Loucy (cell line): ENCODE data around the gene EHMT2.

Experiments used
- H2AFZ ChIP-seq: fragments of 200-600 bp; sonication (generic); 2 replicates; pipeline ENCODE4 v1.6.0; 2016; ENCODE audit warnings: antibody characterized with exemption, mild to moderate bottlenecking, low read length, moderate library complexity
- H3F3A ChIP-seq: fragments of 200-600 bp; 2 replicates; pipeline ENCODE4 v1.6.0; 2016; ENCODE audit warnings: antibody characterized with exemption, low read depth, mild to moderate bottlenecking
- H3K27me3 ChIP-seq: fragments of 200-600 bp; sonication (generic); 2 replicates; pipeline ENCODE4 v1.6.1; 2014; ENCODE audit warnings: low read length, mild to moderate bottlenecking; ENCODE audit not compliant: insufficient read depth, poor library complexity, severe bottlenecking
- H3K36me3 ChIP-seq: fragments of 200-600 bp; sonication (generic); 2 replicates; pipeline ENCODE4 v1.6.1; 2016; ENCODE audit warnings: low read length; ENCODE audit not compliant: insufficient read depth
- H3K4me1 ChIP-seq: fragments of 200-600 bp; sonication (generic); 2 replicates; pipeline ENCODE4 v1.5.1; 2014; ENCODE audit warnings: low read length, mild to moderate bottlenecking; ENCODE audit not compliant: insufficient read depth, poor library complexity, severe bottlenecking
- H3K4me2 ChIP-seq: fragments of 200-600 bp; sonication (generic); 2 replicates; pipeline ENCODE4 v1.6.0; 2014; ENCODE audit warnings: antibody characterized with exemption, low read length, low read depth, mild to moderate bottlenecking; ENCODE audit not compliant: poor library complexity, severe bottlenecking
- H3K4me3 ChIP-seq: fragments of 200-600 bp; sonication (generic); 2 replicates; pipeline ENCODE4 v1.5.1; 2014; ENCODE audit warnings: low read length, mild to moderate bottlenecking, mixed read lengths; ENCODE audit not compliant: poor library complexity, severe bottlenecking
- H3K79me2 ChIP-seq: fragments of 200-600 bp; sonication (generic); 2 replicates; pipeline ENCODE4 v1.6.1; 2014; ENCODE audit warnings: low read length; ENCODE audit not compliant: insufficient read depth
- H3K9ac ChIP-seq: fragments of 200-600 bp; sonication (generic); 2 replicates; pipeline ENCODE4 v1.6.0; 2014; ENCODE audit warnings: mild to moderate bottlenecking, low read depth, low read length, moderate library complexity; ENCODE audit not compliant: poor library complexity, severe bottlenecking
- H3K9me2 ChIP-seq: fragments of 200-600 bp; sonication (generic); replicated peaks from 2 replicates; pipeline ENCODE4 v1.6.1; 2016; ENCODE audit warnings: low read depth, low read length, mixed read lengths
- H3K9me3 ChIP-seq: fragments of 200-600 bp; sonication (generic); 2 replicates; pipeline ENCODE4 v1.6.1; 2014; ENCODE audit warnings: mild to moderate bottlenecking, antibody characterized with exemption, low read length, low read depth; ENCODE audit not compliant: insufficient read depth
- H4K20me1 ChIP-seq: fragments of 200-600 bp; sonication (generic); 2 replicates; pipeline ENCODE4 v1.6.0; 2014; ENCODE audit warnings: antibody characterized with exemption, low read length, mild to moderate bottlenecking; ENCODE audit not compliant: insufficient read depth, poor library complexity, severe bottlenecking
- CTCF ChIP-seq: fragments of 200-600 bp; sonication (generic); conservative IDR thresholded peaks from 2 replicates; pipeline ENCODE4 v1.5.1; 2014; ENCODE audit warnings: mild to moderate bottlenecking, antibody characterized with exemption, low read length
- EZH2phosphoT487 ChIP-seq: fragments of 200-600 bp; IDR thresholded peaks from 2 replicates; pipeline ENCODE4 v1.6.1; 2018; ENCODE audit warnings: antibody characterized with exemption, mild to moderate bottlenecking, moderate library complexity, borderline replicate concordance

Gene EHMT2

GRCh38 chr6:31945507-31946369, 48.2 kb upstream of the EHMT2 start, which contains the start of gene CFB:
Gene CFB (plus strand): TSS chr6:31946095. CDS start chr6:31946222, 127 bp downstream.
- no peak within 1 kb of the TSS for H2AFZ ChIP-seq
- no peaks in the 10 kb centered on the region for H4K20me1 ChIP-seq
- no peaks in the 10 kb centered on the region for H3F3A ChIP-seq
- TF ChIP-seq EZH2phosphoT487: no peak
- no peak for TF ChIP-seq CTCF
- no peaks in the 10 kb centered on the region for H3K9me2 ChIP-seq
- no peaks in the 10 kb centered on the region for H3K36me3 ChIP-seq
- no peaks in the 10 kb centered on the region for H3K27me3 ChIP-seq
- peaks cover 7% of the 10 kb centered on the region for H3K4me1 ChIP-seq
- H3K9me3 ChIP-seq: no peaks in the 10 kb centered on the region
- no peaks in the 10 kb centered on the region for H3K79me2 ChIP-seq
- no peak within 1 kb of the TSS for H3K4me2 ChIP-seq
- no peak within 1 kb of the TSS for H3K4me3 ChIP-seq
- H3K9ac ChIP-seq: no peak within 1 kb of the TSS

- no peaks in the 10 kb centered on the region for H3K27me3 ChIP-seq
- H3F3A ChIP-seq: no peaks in the 10 kb centered on the region
- peaks cover 13% of the 10 kb centered on the region for H3K4me1 ChIP-seq
- no peak overlapping the region for H2AFZ ChIP-seq
- H3K79me2 ChIP-seq: no peaks in the 10 kb centered on the region
- TF ChIP-seq EZH2phosphoT487 (no peak), CTCF (no peak)
- H3K9me2 ChIP-seq: no peaks in the 10 kb centered on the region
- no peaks in the 10 kb centered on the region for H3K36me3 ChIP-seq
- H3K4me3 ChIP-seq: no peak overlapping the region
- no peaks in the 10 kb centered on the region for H4K20me1 ChIP-seq
- H3K9me3 ChIP-seq: no peaks in the 10 kb centered on the region
- H3K4me2 ChIP-seq: no peak overlapping the region
- no peak overlapping the region for H3K9ac ChIP-seq
These were observed 47.6 kb upstream of the EHMT2 start for GRCh38 chr6:31945154-31945506.

- Histone ChIP-seq H3K27me3 (no peaks in the 10 kb centered on the region), H2AFZ (no peak overlapping the region), H3K9me3 (no peaks in the 10 kb centered on the region), H3K9ac (no peak overlapping the region), H3K4me1 (peaks cover 17% of the 10 kb centered on the region), H4K20me1 (no peaks in the 10 kb centered on the region), H3F3A (no peaks in the 10 kb centered on the region), H3K4me2 (no peak overlapping the region), H3K79me2 (no peaks in the 10 kb centered on the region), H3K4me3 (no peak overlapping the region), H3K36me3 (no peaks in the 10 kb centered on the region), H3K9me2 (no peaks in the 10 kb centered on the region)
- TF ChIP-seq CTCF (no peak), EZH2phosphoT487 (no peak)
These were observed 46.2 kb upstream of the EHMT2 start for GRCh38 chr6:31943742-31944141.
